HG03439 (cell line): ENCODE results near the gene RARA.
"Not testable (repeated sequence)": the region's sequence is repeated elsewhere in the genome, so short reads cannot be mapped to it uniquely, and the experiment has no call there.

Experiments
- ATAC-seq: cut with Tn5 transposase; IDR thresholded peaks from one replicate; pipeline ENCODE4 v1.9.1; 2021; ENCODE audit warnings: mild to moderate bottlenecking, moderate library complexity; ENCODE audit not compliant: unreplicated experiment

RARA gene

GRCh38 chr17:40297511-40297910, 11.5 kb upstream of the RARA start:
- no peak for ATAC-seq

GRCh38 chr17:40298726-40299125, 10.3 kb upstream of the RARA start:
- ATAC-seq, result no peak

GRCh38 chr17:40299159-40299757, 9.7 kb upstream of the RARA start:
- not testable (repeated sequence) for ATAC-seq

GRCh38 chr17:40301315-40301714, 7.7 kb upstream of the RARA start:
- ATAC-seq, result no peak

- no peak for ATAC-seq
Measured at GRCh38 chr17:40303009-40303657, 5.8 kb upstream of the RARA start.

- ATAC-seq, result no peak
Measured at GRCh38 chr17:40303708-40304551, 5.0 kb upstream of the RARA start.

- ATAC-seq, result not testable (repeated sequence)
Measured at GRCh38 chr17:40304552-40304863, 4.5 kb upstream of the RARA start.

GRCh38 chr17:40304866-40305265, 4.1 kb upstream of the RARA start:
- not testable (repeated sequence) for ATAC-seq

GRCh38 chr17:40306395-40306794, 2.6 kb upstream of the RARA start:
- ATAC-seq, result no peak

GRCh38 chr17:40307001-40307730, 1.8 kb upstream of the RARA start:
- no peak for ATAC-seq

GRCh38 chr17:40307740-40308239, 1.2 kb upstream of the RARA start:
- no peak for ATAC-seq

GRCh38 chr17:40309949-40310510, 1.1 kb downstream of the RARA start:
- ATAC-seq, result no peak

GRCh38 chr17:40310882-40311391, 2.0 kb downstream of the RARA start:
- no peak for ATAC-seq

- ATAC-seq, result no peak
Measured at GRCh38 chr17:40311575-40311974, 2.6 kb downstream of the RARA start.

- no peak for ATAC-seq
Measured at GRCh38 chr17:40312131-40312731, 3.3 kb downstream of the RARA start.

GRCh38 chr17:40312893-40313667, 4.1 kb downstream of the RARA start:
- no peak for ATAC-seq

- no peak for ATAC-seq
Measured at GRCh38 chr17:40313668-40314583, 4.9 kb downstream of the RARA start.

- no peak for ATAC-seq
Measured at GRCh38 chr17:40314584-40314956, 5.6 kb downstream of the RARA start.

GRCh38 chr17:40315206-40315605, 6.2 kb downstream of the RARA start:
- ATAC-seq, result no peak
